ENCODE results near the gene MAN2C1.
"Not testable (repeated sequence)": the region's sequence is repeated elsewhere in the genome, so short reads cannot be mapped to it uniquely, and the experiment has no call there.

Gene MAN2C1

GRCh38 chr15:75367913-75368688 is at the start of gene MAN2C1:
MAN2C1 (minus strand) TSS chr15:75368607; CDS start chr15:75368583, 24 bp downstream.
- DNase-seq = peak; percentile 71

DNA sequence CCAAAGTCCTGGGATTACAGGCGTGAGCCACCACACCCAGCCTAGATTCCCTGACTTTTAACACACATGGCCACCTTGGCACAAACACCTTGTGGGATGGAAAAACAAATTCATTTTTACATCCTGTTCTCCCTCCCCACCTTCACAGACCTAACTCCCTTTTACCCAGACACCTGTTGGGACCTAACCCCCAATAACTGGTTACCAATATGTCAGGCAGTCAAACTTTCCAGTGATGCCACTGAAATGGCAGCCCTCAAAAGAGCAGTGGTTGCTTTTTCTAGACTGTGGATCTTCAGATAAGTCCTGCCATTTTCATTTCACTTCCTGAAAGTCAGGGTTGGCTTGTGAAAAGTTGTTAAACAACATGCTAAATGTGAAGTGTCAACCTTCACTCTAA is 48.2 kb upstream of the MAN2C1 start:
- no peak for DNase-seq

- no peak for DNase-seq
Measured at GRCh38 chr15:75410196-75410595, 41.8 kb upstream of the MAN2C1 start.

- no peak for DNase-seq
Measured at GRCh38 chr15:75407083-75407482, 38.7 kb upstream of the MAN2C1 start.

DNA sequence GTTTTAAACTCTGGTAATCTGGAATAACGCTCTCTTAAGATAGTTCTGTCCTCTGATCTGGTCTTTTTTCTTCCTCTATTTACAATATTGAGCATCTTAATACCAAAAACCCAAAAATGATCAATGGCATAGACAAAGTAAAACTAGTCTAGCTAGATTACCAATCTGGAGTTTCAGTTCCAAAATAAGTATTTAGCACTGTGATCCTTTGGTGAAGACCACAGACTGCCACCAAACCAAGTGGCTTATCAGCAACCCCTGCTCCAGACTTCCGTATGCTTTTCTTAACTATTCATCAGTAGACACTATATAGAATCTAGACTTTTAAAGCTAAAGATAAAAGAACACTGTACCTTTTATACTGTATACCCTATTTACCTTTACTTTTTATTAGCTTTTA is 35.5 kb upstream of the MAN2C1 start:
- DNase-seq = no peak

DNA sequence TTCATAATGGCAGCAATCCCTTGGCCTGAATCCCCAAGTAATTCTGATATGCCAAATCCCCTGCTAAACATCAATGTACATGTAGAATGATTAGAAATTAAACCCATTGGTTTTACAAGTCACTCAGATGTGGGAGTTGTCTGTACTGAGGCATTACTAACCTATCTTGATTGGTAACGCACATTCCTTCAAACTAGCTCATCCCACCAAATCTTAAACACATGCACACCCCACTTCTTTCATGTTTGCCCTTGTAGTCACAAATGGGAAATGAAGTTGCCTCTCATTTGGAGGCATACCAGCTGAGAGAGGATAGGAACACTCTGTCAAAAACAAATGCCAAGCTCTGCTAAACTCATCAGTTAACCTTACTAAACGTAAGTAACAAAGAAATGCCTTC is 29.1 kb upstream of the MAN2C1 start:
- no peak for DNase-seq

DNA sequence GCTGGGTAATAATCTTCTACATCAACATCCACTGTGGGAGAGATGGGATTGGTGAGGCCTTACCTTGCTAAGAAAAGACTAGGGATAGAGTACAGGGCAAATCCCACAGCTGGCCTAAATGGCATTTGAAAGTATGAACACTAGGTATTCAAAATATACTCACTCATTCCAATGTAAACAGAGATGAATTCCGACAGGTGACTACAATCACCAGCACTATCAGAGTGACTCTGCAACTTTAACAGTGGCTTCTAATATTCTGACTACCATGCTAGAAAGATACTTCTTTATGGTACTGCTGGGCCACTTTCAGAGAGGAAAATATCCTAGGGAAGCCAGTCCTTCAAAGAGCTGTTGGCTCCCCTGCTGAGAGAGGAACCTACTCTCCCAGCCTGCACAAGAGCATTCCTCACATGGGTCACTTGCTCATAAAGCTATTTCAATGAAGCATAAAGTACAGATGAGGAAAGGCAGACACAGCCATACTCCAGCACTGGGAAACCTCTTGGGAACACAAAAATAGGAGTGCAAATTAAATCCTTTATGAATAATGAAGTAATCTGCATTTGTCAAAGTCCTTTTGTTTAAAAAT is 21.5 kb upstream of the MAN2C1 start:
- no peak for DNase-seq

GRCh38 chr15:75383986-75384385 is 15.6 kb upstream of the MAN2C1 start:
- not testable (repeated sequence) for DNase-seq

DNA sequence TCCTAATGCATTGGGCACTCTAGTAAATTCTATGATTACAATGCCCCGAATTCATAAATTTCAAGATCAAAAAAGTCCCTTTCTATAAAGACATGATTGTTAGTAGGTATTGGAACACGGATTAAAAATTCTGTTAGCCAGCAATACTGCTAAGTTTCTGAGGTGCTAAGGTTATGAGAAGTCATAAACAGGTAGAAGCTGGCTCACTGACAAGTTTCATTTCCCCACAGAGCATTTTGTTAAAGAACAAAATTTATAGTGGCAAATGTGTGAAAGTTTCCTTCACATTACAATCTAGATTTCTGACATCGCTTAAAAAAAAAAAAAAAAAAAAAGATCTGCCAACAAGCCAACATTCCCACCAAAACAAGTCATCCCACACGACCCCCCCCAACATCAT is 12.4 kb upstream of the MAN2C1 start:
- no peak for DNase-seq

DNA sequence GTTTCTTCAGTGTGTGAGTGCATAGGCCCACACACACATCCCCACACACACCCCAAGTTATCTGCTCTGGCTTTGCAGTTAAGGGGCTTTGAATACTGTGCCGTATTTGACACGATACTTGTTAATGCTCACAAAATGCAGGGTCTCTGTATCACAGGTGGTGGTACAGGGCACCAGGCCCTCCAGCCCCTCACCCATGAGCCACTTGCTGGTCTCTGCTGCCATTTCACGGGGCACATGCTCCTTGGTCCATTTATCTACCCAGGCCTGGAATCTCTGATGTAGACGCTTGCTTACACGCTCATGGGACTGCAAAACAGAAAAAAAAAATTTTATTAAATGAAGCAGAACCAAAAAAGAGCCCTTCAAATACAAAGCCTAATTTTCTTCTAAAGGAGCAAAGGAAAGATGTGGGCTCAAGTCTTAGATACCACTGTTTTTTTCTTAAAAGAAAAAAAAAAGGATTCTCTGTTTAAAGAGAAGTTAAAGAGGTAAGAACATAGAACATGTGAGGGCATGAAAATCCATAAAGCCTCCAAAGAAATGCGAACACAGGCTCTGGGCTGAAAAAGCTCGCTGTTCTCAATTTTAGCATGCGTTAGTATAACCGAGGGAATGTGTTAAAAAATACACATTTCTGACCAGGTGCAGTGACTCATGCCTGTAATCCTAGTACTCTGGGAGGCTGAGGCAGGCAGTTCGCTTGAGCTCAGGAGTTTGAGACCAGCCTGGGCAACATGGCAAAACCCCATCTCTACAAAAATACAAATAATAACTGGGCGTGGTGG is 3.7 kb upstream of the MAN2C1 start:
- DNase-seq = no peak

- DNase-seq = no peak
Measured at GRCh38 chr15:75371486-75371885, 3.1 kb upstream of the MAN2C1 start.

DNA sequence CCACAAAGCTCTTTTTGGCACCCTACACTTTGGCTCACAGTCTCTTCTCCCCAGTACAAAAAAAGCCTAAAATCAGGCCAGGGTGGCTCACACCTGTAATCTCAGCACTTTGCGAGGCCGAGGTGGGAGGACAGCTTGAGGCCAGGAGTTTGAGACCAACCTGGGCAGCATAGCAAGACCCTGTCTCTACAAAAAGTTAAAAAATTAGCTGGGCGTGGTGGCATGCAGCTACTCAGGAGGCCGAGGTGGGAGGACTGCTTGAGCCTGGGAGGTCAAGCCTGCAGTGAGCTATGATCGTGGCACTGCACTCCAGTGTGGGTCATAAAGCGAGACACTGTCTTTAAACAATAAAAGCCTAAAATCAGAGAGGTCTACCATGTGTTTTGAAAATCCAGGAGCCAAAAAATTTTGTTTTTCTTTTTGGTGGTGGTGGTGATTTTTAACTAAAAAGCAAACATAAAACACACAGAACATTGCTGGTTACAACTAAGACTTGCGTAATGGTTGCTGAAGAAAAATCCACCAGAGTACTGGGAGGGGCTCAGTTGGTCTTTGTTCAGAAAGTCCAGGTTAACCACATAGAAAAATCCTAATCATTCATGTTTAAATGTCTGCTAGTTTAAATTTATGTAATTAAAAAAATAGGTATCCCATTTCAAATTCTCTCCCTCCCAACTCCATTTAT is 1.6 kb upstream of the MAN2C1 start:
- DNase-seq = no peak

- no peak for DNase-seq
Measured at GRCh38 chr15:75368689-75369239, 357 bp upstream of the MAN2C1 start.

- DNase-seq = no peak
Measured at GRCh38 chr15:75367406-75367912, 948 bp downstream of the MAN2C1 start.

GRCh38 chr15:75367006-75367405 is 1.4 kb downstream of the MAN2C1 start:
- DNase-seq = no peak

DNA sequence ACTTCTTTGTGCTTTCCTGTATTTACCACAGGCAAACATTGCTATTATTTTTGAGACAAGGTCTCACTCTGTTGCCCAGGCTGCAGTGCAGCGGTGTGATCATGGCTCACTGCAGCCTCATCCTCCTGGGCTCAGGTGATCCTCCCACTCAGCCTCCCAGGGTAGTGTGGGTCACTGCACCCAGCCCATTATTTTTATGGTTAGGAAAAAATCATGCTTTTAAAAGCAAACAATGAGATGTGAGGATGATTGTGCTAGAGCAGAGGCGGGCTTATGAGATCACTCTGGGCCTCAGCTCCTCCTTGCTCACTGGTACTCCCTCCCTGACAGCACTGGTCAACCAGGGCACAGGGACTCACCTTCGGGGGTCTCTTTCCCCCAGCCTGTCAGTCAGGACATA is 2.2 kb downstream of the MAN2C1 start:
- no peak for DNase-seq

- no peak for DNase-seq
Measured at GRCh38 chr15:75364881-75365280, 3.5 kb downstream of the MAN2C1 start.

DNA sequence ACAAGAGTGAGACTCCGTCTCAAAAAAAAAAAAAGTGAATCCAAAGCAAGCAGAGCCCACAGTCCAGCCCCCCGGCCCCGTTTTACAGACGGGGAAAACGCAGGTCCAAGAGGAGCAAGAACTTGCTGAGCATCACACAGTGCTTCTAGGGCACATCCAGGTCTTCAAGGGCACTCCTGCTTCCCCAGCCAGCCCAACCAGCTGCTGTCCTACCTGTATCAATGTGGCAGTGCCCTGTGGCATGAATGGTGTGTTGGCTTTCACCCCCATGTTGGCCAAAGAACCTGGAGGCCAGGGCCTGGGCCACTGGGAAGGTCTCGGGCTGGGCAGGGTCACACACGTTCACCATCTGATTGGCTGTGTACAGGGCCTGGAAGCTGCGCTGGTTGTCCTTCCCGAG is 4.6 kb downstream of the MAN2C1 start:
- no peak for DNase-seq

DNA sequence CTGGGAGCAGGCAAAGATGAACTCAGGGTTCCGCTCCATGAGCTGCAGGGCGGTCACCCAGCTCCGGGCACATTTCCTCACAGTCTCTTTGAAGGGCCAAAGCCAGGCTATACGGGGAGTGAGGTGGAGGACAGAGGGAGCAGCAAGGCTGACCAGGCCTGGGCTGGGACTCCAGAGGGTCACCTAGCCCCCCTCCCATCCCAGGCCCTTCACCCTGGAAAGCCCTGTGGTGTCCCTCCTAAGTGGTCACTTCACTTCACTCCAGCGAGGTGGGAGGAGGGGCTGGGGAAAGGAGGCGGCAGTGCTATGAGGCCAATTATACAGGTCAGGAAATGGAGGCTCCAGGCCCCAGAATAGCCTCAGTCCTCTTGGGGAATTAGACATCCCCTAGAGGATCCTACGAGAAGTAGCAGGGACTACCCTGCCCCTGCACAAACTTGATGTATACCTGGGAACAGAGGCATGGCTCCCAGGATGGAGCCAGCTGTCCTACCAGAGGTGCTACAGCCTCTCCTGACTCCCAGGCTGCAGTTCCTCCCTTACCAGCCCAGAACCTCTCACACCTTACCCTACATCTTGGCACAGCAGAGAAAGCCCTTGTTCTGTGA is 5.7 kb downstream of the MAN2C1 start:
- no peak for DNase-seq

- no peak for DNase-seq
Measured at GRCh38 chr15:75361989-75362641, 6.3 kb downstream of the MAN2C1 start.

- no peak for DNase-seq
Measured at GRCh38 chr15:75361361-75361988, 6.9 kb downstream of the MAN2C1 start.
